Cerebellar cortex (tissue), 1 donor: ENCODE results near the gene MCTP1.

Source experiments
- DNase-seq: peaks from one replicate; pipeline ENCODE4 v3.0.0-alpha.2; 2015; ENCODE audit warnings: low spot score

Gene MCTP1

GRCh38 chr5:95075111-95075510 lies 209.8 kb downstream of the MCTP1 start:
- DNase-seq, result no peak

DNA sequence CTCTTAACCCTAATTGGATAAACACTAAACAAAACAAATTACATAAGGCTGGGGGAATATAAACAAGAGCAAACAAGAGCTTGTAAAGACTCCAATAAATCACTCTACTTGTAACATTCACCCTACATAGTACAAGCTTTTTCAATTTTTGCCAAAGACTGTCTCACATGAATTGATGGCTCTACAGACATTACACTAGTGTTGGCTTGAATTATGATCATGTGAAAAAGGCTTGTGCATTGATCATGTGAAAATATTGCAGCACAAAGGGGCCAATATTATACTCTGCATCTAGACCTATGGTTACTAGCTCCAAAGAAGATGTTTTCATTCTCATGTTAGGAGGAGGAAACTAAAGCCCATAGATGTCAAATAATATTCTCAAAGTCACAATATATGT lies 212.6 kb downstream of the MCTP1 start:
- no peak for DNase-seq

GRCh38 chr5:95070866-95071265 lies 214.0 kb downstream of the MCTP1 start:
- no peak for DNase-seq

GRCh38 chr5:95070453-95070852 lies 214.4 kb downstream of the MCTP1 start:
- DNase-seq, result peak; percentile 72

DNA sequence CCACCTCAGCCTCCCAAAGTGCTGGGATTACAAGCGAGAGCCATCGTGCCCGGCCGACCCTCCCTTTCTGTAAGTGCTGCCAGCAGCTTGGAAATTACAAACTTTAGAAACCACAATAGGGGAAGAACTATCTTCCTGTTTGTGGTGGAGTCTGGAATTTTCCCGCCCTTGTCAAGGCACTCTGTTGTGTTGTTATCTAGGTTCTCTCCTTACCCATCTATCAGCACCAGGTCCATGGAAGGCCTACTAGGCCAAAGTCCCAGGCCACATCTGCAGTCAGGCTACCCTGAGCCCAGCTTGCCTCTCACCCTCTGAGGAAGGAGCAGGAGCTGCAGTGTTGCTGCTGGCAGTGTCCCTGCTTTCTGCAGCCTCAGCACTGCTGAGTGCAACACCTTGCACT lies 214.9 kb downstream of the MCTP1 start:
- no peak for DNase-seq

DNA sequence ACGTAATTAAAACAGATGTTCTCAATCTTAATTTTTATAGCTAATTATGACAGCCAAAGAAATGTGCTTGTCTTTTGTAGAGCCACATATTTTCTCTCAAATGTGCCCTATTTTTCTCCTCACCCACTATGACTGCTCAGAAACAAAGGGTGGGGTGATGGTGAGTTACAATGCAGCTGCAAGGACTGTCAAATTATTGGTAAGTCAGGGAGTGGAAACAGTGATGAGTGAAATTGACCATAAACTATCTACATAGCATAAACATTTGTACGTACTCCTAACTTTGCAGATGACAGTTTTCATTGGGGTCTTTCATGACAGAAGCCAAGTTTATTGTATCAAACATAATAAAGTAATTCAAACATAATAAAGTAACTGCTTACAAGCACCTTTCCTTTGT lies 215.9 kb downstream of the MCTP1 start:
- no peak for DNase-seq

- DNase-seq, result no peak
Observed at GRCh38 chr5:95068289-95068910, 216.5 kb downstream of the MCTP1 start.

DNA sequence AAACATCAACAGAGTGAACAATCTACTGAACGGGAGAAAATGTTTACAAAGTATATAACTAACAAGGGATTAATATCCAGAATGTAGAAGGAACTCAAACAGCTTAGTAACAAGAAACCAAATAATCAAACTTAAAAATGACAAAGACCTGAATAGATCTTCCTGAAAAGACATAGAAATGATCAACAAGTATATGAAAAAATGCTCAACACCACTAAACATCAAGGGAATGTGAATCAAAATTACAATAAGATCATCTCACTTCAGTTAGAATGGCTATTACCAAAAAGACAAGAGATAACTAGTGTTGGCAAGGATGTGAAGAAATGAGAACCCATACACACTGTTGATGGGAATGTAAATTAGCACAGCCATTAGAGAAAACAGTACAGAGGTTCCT lies 218.8 kb downstream of the MCTP1 start:
- DNase-seq, result no peak

- DNase-seq, result no peak
Observed at GRCh38 chr5:95063492-95063891, 221.4 kb downstream of the MCTP1 start.

DNA sequence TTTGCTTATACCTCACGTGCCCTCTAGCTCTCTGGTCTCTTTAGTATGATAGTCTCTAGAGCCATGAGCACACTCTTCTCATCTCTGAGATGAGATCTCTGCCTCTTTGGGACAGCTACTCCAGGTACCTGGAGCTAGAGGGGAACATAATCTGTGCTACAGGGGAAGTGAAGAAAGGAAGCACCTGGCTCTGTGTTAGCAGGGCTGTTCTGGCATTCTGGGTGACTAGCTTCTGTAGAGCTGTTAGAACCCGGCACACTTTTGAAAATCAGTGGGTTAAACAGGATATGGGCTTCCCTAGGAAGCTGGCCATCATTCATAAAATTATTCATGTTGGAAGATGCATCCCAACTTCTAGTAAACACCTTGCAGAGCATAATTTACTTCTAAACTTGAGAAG lies 224.8 kb downstream of the MCTP1 start:
- no peak for DNase-seq

- no peak for DNase-seq
Observed at GRCh38 chr5:95059636-95060035, 225.3 kb downstream of the MCTP1 start.

DNA sequence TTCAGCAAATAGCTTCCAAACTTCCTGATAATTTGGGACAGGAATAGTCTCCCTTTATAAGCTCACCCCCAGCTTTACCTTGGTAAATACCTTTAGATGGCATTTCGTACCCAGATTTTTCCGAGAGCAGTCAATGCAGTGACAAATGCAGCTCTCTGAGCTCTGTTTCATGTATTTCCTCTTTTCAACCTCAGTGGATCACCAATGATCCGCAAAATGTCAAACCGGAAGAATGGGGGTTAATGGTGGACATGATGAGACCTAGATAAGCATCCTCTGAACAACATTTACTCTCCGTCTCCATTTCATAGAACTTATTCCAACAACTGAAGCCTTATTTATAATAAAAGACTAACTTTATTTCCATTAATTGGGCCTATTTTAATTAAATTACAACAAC lies 227.3 kb downstream of the MCTP1 start:
- DNase-seq, result no peak

DNA sequence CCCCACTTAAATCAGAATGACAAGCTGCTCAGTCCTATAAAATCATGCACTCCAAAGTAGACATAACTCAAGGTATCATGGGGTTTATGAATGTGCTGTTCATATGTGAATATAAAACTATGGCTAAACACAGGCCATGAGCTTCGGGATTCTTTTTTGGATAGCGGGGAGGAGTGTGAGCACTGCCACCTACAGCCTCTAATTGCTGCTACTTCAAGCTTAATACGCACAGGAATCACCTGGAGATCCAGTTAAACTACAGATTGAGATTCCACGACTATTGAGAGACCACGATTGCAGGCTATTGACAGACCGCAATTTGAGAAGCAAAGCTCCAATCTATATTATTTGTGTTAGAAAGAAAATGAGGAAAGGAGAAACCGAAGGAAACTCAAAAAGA lies 231.6 kb downstream of the MCTP1 start:
- no peak for DNase-seq

DNA sequence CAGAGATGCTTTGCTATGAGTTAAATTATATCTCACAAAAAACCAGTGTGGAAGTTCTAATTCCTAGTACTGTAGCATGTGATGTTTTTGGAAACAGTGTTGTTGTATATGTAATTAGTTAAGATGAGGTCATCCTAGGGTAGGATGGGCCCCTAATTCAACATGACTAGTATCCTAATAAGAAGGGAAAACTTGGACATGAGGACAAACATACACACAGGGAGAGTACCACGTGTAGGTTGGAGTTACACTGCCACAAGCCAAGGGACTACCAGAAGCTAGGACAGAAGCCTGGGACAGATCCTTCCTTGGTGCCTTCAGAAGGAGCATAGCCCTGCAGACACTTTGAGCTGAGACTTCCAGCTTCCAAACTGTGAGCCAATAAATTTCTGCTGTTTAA lies 234.2 kb downstream of the MCTP1 start:
- no peak for DNase-seq

DNA sequence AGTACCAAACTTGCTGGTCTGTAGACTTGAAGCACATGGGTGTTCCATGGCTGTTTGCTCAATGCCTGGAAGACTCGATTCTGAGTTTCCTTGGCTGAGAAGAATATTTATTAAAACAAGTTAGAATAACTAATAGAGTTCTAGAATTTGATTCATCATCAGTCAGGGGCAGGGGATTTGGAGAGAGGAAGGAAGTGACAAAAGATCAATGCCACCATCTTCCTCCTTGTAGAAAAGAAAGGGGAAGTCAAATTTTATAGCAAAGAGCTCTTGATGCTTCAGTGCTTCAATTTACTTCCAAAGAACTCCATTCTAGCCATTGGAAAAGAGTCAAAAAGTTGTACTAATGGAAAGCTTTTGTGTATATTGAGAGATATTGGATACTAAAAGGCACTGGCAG lies 236.3 kb downstream of the MCTP1 start:
- DNase-seq, result no peak

GRCh38 chr5:95045181-95045965 lies 239.5 kb downstream of the MCTP1 start:
- no peak for DNase-seq

DNA sequence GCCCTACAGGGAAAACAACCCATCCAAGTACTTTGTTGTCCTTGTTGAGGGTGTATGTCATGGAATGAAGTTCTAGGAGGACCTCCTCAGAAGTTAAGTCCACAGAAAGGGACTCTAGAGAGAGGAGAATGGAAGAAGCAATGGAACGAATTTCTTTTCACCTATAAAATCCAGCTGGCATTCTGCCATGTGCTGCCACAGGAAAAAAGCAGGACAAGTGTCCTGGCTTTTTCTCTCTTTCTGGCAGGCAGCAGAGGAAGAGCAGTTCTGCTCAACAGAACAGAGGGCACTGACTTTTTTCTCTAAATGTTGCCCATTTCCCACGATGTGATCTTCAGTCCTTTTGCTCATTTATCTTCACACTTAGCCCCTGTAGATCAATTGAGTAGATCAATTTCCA lies 240.8 kb downstream of the MCTP1 start:
- DNase-seq, result peak; percentile 58

DNA sequence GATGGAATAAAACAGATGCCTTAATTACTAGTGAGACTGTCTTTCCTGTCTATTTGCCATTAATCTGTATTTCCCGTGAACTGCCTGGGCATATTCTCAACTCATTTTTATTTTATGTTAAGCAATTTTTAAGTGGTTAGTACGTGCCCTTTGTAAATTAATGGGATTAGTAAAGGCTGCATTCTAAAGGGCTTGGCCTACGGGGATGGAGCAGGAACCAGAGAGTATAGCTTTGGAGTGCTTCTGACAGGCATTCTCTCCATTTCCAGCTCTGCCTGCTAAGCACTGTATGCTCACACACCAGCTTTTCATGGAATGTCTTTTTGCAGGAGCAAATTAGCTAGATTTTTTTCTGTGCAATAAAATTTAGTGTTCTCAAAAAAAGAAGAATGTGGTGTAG lies 241.2 kb downstream of the MCTP1 start:
- DNase-seq, result no peak

DNA sequence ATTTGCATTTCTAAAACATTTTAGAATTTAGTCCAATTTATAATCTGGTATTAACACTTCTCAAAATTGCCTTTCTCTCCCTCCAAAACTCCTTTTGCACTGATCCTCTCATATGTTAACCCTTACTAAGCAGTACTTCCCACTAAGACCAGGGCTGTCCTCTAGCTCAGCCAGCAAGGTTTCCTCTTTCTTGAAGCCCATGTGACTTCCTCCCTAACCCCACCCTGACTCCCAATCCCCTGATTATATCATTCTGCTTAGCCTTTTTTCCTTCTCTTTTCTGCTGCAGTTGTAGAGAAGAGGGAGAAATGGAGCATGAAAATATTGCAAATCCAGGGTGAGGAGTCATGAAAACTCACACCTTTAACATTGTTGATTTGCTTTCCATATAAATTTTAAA lies 241.7 kb downstream of the MCTP1 start:
- peak; percentile 24 for DNase-seq

DNA sequence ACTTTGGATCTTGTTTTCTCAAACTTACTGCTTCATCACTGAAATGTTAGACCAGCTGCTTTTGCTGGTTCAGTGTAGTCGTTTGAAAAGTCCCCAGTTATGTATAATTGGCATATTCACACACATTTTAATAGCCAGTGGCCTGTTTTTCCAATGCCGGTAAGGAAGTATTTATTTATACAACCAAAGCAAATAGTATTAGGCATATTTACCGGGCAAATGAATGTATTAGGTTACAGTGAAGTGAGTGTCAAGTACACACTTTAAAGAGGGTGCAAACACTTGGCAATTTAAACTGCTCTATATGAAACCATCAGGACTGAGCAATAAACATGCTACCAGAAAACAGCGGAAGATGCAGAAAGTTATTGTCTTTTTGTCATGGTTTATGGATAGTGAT lies 242.9 kb downstream of the MCTP1 start:
- DNase-seq, result no peak

GRCh38 chr5:95035891-95036685 lies 248.8 kb downstream of the MCTP1 start:
- DNase-seq, result no peak

DNA sequence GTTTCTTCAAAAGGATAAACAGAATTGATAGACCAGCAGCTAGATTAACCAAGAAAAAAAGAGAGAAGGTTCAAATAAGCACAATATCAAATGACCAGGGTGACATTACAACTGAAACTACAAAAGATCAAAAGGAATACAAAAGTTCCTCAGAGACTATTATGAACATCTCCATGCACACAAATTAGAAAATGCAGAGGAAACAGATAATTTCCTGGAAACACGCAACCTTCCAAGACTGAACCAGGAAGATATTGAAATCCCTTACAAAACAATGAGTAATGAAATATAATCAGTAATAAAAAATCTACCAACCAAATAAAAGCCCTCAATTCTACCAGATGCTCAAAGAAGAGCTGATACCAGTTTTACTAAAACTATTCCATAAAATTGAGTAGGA lies 252.1 kb downstream of the MCTP1 start:
- DNase-seq, result no peak
